Mucosa of descending colon (tissue), 3 donors: ENCODE measurements around the gene PRXL2B. TPM values are rescaled to one million over a fixed set of nuclear protein-coding genes. Genes with fewer than 3 reads are reported as not detected.
"Not testable (repeated sequence)": the region's sequence is repeated elsewhere in the genome, so short reads cannot be mapped to it uniquely, and the experiment has no call there.

ENCODE experiments used
- ATAC-seq: fragments of 200-7000 bp; cut with Tn5 transposase; one replicate; pipeline ENCODE4 v1.9.1; 2020; ENCODE audit warnings: mild to moderate bottlenecking, moderate library complexity
- DNase-seq, 3 donors: peaks; one replicate each; pipeline ENCODE4 v3.0.0-alpha.2; 2020
- H3K36me3 ChIP-seq: fragments of 200-600 bp; one replicate; pipeline ENCODE4 v1.8.0; 2021; ENCODE audit warnings: low read depth, mild to moderate bottlenecking
- H3K4me1 ChIP-seq: fragments of 200-600 bp; one replicate; pipeline ENCODE4 v1.8.0; 2021; ENCODE audit warnings: low read depth, mild to moderate bottlenecking
- H3K4me3 ChIP-seq: fragments of 200-600 bp; one replicate; pipeline ENCODE4 v1.8.0; 2021; ENCODE audit warnings: mild to moderate bottlenecking
- H3K9me3 ChIP-seq: fragments of 200-600 bp; one replicate; pipeline ENCODE4 v1.8.0; 2021; ENCODE audit warnings: mild to moderate bottlenecking
- intact Hi-C, 2 donors: fragments of 100-400 bp; cut with DNase I in 1 of 2; cut with micrococcal nuclease in 1 of 2; formaldehyde crosslinking; loops; one replicate each; pipeline versions ENCODE4 v1.11.0 to v1.11.1; 2022; cut with DNase I, micrococcal nuclease
- total RNA-seq, 3 donors: library from RNA; stranded (reverse); fragmentation: NEBNext Ultra II Directional in 2 of 3; extraction: Animal tissue kit (Norgen Biotek cat#: 25700) in 2 of 3; gene quantifications; one replicate each; pipeline versions ENCODE4 v1.2.1 to v1.2.4, GENCODE V29; 2021 to 2023
- TF ChIP-seq, protein P1 (sequence below): fragments of 200-600 bp; IDR thresholded peaks from one replicate; pipeline ENCODE4 v1.8.0; 2022; ENCODE audit warnings: antibody characterized with exemption, mild to moderate bottlenecking
- donor health status: DM: no; HTN: no; CAD: no; lungs with moderate emphysema.
- donor health status: DM: no; HTN: no; CAD: no.
- donor health status: DM: no; HTN: yes; CAD: no.

PRXL2B gene
- total RNA-seq, 3 donors from 2014 or later, result 45.2 to 65.5 (median 48.3) TPM

GRCh38 chr1:2566101-2567045 is 20.2 kb upstream of the PRXL2B start:
- DNase-seq (no peak), ATAC-seq (peak; percentile 7)
- no peak overlapping the region for H3K4me3 ChIP-seq
- peaks cover 4% of the 10 kb centered on the region for H3K4me1 ChIP-seq
- intact Hi-C loops, result no loop called here
- TF ChIP-seq, protein P1, sequence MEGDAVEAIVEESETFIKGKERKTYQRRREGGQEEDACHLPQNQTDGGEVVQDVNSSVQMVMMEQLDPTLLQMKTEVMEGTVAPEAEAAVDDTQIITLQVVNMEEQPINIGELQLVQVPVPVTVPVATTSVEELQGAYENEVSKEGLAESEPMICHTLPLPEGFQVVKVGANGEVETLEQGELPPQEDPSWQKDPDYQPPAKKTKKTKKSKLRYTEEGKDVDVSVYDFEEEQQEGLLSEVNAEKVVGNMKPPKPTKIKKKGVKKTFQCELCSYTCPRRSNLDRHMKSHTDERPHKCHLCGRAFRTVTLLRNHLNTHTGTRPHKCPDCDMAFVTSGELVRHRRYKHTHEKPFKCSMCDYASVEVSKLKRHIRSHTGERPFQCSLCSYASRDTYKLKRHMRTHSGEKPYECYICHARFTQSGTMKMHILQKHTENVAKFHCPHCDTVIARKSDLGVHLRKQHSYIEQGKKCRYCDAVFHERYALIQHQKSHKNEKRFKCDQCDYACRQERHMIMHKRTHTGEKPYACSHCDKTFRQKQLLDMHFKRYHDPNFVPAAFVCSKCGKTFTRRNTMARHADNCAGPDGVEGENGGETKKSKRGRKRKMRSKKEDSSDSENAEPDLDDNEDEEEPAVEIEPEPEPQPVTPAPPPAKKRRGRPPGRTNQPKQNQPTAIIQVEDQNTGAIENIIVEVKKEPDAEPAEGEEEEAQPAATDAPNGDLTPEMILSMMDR, result no peak
- no peaks in the 10 kb centered on the region for H3K9me3 ChIP-seq
- no peaks in the 10 kb centered on the region for H3K36me3 ChIP-seq

DNA sequence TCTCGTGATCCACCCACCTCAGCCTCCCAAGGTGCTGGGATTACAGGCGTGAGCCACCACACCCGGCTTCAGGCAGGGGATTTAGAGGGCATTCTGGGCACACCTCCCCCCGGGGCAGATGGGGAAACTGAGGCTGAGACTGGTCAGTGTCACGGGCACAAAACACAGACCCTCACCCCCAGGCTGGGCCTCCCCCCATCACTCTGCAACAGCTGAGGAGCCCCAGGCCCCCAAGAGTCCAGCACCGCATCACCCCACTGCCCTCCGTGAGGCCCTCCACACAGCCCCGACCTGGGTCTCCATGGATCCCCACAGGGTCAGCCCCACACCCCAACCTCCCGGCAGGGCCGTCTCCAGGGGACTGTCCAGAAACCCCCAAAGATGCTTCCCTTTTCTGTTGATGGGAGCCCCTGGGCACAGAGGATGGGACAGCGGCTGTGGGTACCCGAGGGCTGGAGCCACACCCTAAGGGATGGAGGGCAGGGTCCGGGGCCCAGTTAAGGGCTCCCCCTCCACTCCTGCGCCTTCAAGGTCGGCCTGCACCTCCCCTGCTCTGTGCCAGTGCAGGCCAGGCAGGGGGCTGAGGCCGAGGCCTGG is 19.4 kb upstream of the PRXL2B start:
- ATAC-seq (no peak), DNase-seq (no peak)
- Histone ChIP-seq H3K36me3 (no peaks in the 10 kb centered on the region), H3K4me3 (no peak overlapping the region), H3K4me1 (peaks cover 4% of the 10 kb centered on the region), H3K9me3 (no peaks in the 10 kb centered on the region)
- intact Hi-C loops, result no loop called here
- TF ChIP-seq, protein P1, result no peak

GRCh38 chr1:2568187-2568816 is 18.3 kb upstream of the PRXL2B start:
- intact Hi-C loops, DNase-seq, ATAC-seq: not testable (repeated sequence)

DNA sequence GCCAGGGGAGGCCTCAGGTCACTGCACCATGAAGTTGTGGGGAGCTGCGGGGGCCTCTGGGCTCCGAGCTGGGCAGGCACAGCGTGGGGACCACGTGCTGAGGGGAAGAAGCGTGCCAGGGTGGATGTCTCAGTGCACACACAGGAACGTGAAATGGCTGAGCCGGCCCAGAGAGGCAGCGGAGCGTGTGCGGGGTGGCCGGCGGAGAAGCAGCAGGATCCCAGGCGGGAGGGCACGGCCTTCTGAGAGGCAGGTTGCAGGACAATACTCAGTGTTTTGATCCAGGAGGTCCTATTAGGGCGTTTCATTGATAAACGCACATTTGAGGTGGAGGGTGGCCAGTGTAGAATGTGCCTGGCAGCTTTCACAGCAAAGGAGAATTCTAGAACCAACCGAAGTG is 17.5 kb upstream of the PRXL2B start:
- TF ChIP-seq, protein P1, result no peak
- DNase-seq, result no peak

More at GRCh38 chr1:2568187-2568816, 18.3 kb upstream of the PRXL2B start:
- H3K9me3 ChIP-seq, H3K36me3 ChIP-seq, H3K4me3 ChIP-seq, H3K4me1 ChIP-seq: not testable (repeated sequence)

DNA sequence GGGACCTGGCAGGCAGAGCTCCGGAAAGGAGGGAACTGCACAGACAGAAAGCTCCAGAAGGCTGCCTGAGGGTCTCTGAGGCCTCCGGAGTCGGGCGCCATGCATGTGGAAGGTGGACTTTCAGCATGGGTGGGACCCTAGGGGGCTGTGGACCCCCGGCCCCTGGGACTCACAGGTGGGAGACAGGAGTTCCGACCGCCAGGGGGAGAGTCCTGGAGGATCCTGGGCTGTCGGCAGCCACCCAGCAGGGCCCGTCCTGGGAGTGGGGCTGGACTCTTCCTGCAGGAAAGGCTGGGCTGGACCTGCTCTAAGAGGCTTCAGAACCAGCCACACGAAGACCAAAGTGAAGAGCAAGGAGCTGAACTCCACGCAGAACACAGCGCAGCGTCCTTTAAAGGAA is 16.9 kb upstream of the PRXL2B start:
- H3K9me3 ChIP-seq, H3K4me1 ChIP-seq, DNase-seq, ATAC-seq, intact Hi-C loops, H3K4me3 ChIP-seq, H3K36me3 ChIP-seq: not testable (repeated sequence)

More for the DNA sequence above, 17.5 kb upstream of the PRXL2B start:
- H3K9me3 ChIP-seq, result no peaks in the 10 kb centered on the region
- peaks cover 4% of the 10 kb centered on the region for H3K4me1 ChIP-seq
- intact Hi-C loops, result no loop called here
- no peak overlapping the region for H3K4me3 ChIP-seq
- no peak for ATAC-seq
- no peaks in the 10 kb centered on the region for H3K36me3 ChIP-seq

DNA sequence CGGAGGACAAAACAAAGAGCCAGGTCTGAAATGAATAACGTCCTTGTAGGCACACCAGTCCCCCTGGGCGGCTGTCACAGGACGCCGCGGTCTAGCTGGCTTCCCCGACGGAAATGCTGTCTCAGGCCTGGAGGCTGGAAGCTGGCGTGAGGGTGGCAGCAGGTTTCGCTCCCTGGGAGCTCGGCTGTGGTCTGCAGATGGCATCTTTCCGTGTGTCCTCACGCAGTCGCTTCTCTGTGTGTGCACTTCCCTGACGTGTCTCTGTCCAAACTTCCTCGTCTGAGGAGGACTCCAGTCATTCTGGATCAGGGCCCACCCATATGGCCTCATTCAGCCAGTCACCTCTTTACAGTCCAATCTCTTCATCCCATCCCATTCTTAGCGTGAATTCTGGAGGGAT is 16.2 kb upstream of the PRXL2B start:
- intact Hi-C loops, result no loop called here
- TF ChIP-seq, protein P1, result no peak
- H3K36me3 ChIP-seq, result no peaks in the 10 kb centered on the region
- no peak overlapping the region for H3K4me3 ChIP-seq
- peaks cover 3% of the 10 kb centered on the region for H3K4me1 ChIP-seq
- no peak for ATAC-seq
- no peaks in the 10 kb centered on the region for H3K9me3 ChIP-seq
- DNase-seq, result no peak
